ENCODE data around the gene TRIM66.

GRCh38 chr11:8729837-8730696 is 47.6 kb upstream of the TRIM66 start:
- no peak for TF ChIP-seq CTCF (IDR thresholded peaks at IDR 0.05)
- no peak for TF ChIP-seq POLR2A (IDR thresholded peaks at IDR 0.05)
